Neural cell (in vitro differentiated cells): ENCODE measurements around the gene CSTB.

ENCODE experiments used
- RAD21 ChIP-seq: fragments of 450-650 bp; conservative IDR thresholded peaks from 2 replicates; pipeline ENCODE4 v1.6.1; 2014; ENCODE audit warnings: antibody characterized with exemption, mild to moderate bottlenecking, moderate library complexity
- TF ChIP-seq, protein P1 (sequence below): fragments of 450-650 bp; IDR thresholded peaks from 2 replicates; pipeline ENCODE4 v1.5.1; 2014; ENCODE audit warnings: antibody characterized with exemption, mild to moderate bottlenecking, moderate library complexity; ENCODE audit not compliant: poor library complexity, severe bottlenecking
- TF ChIP-seq, protein P2 (sequence below): IDR thresholded peaks from 2 replicates; pipeline ENCODE4 v1.6.1; 2012; ENCODE audit warnings: borderline replicate concordance

DNA sequence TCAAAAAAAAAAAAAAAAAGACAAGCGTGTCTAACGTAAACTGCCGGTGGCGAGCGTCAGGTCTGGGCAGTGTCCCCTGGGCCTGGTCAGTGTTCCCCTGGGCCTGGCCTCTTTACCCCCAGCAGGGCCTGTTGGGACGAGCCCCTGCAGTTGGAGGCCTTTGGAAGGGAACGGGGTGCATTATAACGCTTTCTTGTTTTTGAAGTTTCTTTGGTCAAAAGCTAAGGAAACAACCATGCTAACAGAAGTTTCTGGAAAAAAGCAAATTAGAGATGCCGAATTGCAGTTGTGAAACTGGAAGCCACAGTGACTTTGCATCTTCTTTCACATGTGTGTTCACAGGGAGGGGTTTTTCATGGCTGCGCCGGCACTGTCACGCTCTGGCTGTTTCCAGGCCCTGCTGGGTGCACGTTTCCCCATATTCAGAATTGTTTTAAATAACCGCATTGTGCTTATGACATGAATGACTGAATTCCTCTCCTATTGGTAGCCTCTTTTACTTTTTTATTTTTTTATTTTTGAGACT lies 29.2 kb upstream of the CSTB start:
- TF ChIP-seq, protein P1, sequence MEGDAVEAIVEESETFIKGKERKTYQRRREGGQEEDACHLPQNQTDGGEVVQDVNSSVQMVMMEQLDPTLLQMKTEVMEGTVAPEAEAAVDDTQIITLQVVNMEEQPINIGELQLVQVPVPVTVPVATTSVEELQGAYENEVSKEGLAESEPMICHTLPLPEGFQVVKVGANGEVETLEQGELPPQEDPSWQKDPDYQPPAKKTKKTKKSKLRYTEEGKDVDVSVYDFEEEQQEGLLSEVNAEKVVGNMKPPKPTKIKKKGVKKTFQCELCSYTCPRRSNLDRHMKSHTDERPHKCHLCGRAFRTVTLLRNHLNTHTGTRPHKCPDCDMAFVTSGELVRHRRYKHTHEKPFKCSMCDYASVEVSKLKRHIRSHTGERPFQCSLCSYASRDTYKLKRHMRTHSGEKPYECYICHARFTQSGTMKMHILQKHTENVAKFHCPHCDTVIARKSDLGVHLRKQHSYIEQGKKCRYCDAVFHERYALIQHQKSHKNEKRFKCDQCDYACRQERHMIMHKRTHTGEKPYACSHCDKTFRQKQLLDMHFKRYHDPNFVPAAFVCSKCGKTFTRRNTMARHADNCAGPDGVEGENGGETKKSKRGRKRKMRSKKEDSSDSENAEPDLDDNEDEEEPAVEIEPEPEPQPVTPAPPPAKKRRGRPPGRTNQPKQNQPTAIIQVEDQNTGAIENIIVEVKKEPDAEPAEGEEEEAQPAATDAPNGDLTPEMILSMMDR = no peak
- TF ChIP-seq RAD21 = no peak
- TF ChIP-seq, protein P2, sequence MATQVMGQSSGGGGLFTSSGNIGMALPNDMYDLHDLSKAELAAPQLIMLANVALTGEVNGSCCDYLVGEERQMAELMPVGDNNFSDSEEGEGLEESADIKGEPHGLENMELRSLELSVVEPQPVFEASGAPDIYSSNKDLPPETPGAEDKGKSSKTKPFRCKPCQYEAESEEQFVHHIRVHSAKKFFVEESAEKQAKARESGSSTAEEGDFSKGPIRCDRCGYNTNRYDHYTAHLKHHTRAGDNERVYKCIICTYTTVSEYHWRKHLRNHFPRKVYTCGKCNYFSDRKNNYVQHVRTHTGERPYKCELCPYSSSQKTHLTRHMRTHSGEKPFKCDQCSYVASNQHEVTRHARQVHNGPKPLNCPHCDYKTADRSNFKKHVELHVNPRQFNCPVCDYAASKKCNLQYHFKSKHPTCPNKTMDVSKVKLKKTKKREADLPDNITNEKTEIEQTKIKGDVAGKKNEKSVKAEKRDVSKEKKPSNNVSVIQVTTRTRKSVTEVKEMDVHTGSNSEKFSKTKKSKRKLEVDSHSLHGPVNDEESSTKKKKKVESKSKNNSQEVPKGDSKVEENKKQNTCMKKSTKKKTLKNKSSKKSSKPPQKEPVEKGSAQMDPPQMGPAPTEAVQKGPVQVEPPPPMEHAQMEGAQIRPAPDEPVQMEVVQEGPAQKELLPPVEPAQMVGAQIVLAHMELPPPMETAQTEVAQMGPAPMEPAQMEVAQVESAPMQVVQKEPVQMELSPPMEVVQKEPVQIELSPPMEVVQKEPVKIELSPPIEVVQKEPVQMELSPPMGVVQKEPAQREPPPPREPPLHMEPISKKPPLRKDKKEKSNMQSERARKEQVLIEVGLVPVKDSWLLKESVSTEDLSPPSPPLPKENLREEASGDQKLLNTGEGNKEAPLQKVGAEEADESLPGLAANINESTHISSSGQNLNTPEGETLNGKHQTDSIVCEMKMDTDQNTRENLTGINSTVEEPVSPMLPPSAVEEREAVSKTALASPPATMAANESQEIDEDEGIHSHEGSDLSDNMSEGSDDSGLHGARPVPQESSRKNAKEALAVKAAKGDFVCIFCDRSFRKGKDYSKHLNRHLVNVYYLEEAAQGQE = no peak
